ENCODE data around the gene GFRA1.

GFRA1 gene

DNA sequence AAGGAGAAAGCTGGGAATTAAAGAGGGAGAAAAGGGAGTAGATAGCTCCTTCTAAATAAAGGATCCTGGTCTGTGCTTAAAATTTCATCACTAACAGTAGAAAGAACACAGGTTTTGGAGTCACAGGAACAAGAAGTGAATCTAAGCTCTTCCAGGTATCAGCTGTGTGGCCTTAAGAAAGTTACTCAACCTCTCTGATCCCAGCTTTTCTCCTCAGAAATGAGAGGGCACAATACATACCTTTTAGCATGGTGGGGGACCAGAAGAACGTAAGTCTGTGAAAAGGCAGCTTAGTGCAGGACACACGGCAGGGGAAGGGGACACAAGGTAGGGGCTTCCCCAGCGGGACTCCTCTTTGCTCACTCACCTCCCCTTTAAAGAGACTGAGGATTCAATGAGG is 13.4 kb downstream of the GFRA1 start:
- Histone ChIP-seq H3K4me3 (ENCODE audit: low read length in 2 of 2) (no peak overlapping the region), H3K36me3 (ENCODE audit: control insufficient read depth in 2 of 2, insufficient read depth in 2 of 2, low read length in 2 of 2) (no peaks in the 10 kb centered on the region), H3K27ac (ENCODE audit: low read depth in 2 of 2, low read length in 2 of 2) (no peak overlapping the region), H3K9me3 (ENCODE audit: control insufficient read depth in 2 of 2, low read length in 2 of 2) (no peaks in the 10 kb centered on the region), H3K27me3 (ENCODE audit: control insufficient read depth in 2 of 2, insufficient read depth in 2 of 2, low read length in 2 of 2) (peaks cover 0 to 3% of the 10 kb centered on the region in 2 donors), H3K9ac (ENCODE audit: low read depth in 1 of 2, low read length in 2 of 2) (no peak overlapping the region), H3K4me1 (ENCODE audit: control insufficient read depth in 2 of 2, insufficient read depth in 2 of 2, low read length in 2 of 2) (no peaks in the 10 kb centered on the region)

DNA sequence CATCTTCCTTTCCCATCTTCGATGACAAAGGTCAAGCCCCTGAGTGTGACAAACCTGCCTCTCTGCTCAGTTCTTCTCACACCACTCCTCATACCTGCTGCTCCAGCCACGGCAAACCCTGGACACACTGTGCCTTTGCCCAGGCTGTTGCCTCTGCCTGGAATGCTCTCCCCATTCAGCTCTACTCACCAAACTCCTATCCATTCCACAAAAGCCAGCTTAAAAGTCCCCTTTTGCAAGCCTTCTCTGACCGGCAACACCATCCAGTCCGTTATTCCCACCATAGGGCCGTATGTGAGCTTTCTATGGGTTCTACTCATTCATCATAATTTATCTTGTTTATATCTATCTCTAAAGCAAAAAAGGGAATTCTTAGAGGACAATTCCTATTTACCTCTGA is 15.2 kb downstream of the GFRA1 start:
- peaks cover 0 to 3% of the 10 kb centered on the region in 2 donors for H3K27me3 ChIP-seq (ENCODE audit: control insufficient read depth in 2 of 2, insufficient read depth in 2 of 2, low read length in 2 of 2)

GRCh38 chr10:116256752-116257259 is 16.2 kb downstream of the GFRA1 start:
- Histone ChIP-seq H3K4me1 (ENCODE audit: control insufficient read depth in 2 of 2, insufficient read depth in 2 of 2, low read length in 2 of 2) (no peaks in the 10 kb centered on the region), H3K4me3 (ENCODE audit: low read length in 2 of 2) (no peak overlapping the region), H3K27me3 (ENCODE audit: control insufficient read depth in 2 of 2, insufficient read depth in 2 of 2, low read length in 2 of 2) (peaks cover 0 to 3% of the 10 kb centered on the region in 2 donors), H3K9me3 (ENCODE audit: control insufficient read depth in 2 of 2, low read length in 2 of 2) (no peaks in the 10 kb centered on the region), H3K36me3 (ENCODE audit: control insufficient read depth in 2 of 2, insufficient read depth in 2 of 2, low read length in 2 of 2) (no peaks in the 10 kb centered on the region), H3K27ac (ENCODE audit: low read depth in 2 of 2, low read length in 2 of 2) (no peak overlapping the region), H3K9ac (ENCODE audit: low read depth in 1 of 2, low read length in 2 of 2) (no peak overlapping the region)

More for the DNA sequence above, 15.2 kb downstream of the GFRA1 start:
- Histone ChIP-seq H3K9ac (ENCODE audit: low read depth in 1 of 2, low read length in 2 of 2) (no peak overlapping the region), H3K4me1 (ENCODE audit: control insufficient read depth in 2 of 2, insufficient read depth in 2 of 2, low read length in 2 of 2) (no peaks in the 10 kb centered on the region), H3K27ac (ENCODE audit: low read depth in 2 of 2, low read length in 2 of 2) (no peak overlapping the region), H3K36me3 (ENCODE audit: control insufficient read depth in 2 of 2, insufficient read depth in 2 of 2, low read length in 2 of 2) (no peaks in the 10 kb centered on the region), H3K4me3 (ENCODE audit: low read length in 2 of 2) (no peak overlapping the region), H3K9me3 (ENCODE audit: control insufficient read depth in 2 of 2, low read length in 2 of 2) (no peaks in the 10 kb centered on the region)

DNA sequence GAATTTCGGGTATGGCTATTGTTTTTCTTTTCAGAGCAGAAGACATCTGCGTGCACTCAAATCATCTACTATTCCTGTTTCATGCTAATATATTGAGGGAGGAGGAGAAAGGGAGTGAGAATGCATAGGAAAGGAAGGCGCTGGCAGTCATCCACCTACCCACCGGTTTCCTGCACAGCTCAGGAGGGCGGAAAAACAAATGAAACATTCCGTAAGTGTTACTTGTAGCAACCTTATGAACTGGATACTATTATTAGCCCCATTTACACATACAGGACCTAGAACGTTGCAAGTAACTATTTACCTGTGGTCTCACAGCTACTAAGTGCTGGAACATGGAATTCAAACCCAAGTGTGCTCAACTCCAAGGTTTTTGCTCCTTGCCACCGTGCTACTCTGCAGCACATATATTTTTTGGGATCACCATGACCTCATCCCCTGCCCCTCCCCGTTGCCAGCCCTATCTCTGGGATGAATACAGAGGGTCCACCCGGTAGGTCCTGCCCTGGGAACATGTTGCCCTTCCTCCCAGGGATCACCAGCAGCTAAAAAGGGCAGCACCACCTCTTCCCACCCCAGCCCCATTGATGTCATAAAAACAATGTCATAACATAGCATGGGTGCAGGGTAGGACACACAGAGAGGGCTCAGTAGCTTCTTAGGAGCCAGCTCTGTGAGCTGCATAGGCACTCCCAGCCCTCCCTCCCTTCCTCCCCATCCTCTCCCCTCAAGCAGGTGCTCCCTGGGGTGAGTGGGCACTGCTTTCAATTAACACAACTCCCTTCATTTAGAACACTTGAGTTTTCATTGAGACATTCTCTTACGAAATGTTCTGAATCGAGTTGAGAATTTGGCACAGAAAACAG is 16.9 kb downstream of the GFRA1 start:
- Histone ChIP-seq H3K9me3 (ENCODE audit: control insufficient read depth in 2 of 2, low read length in 2 of 2) (no peaks in the 10 kb centered on the region), H3K4me3 (ENCODE audit: low read length in 2 of 2) (no peak overlapping the region), H3K4me1 (ENCODE audit: control insufficient read depth in 2 of 2, insufficient read depth in 2 of 2, low read length in 2 of 2) (no peaks in the 10 kb centered on the region), H3K27ac (ENCODE audit: low read depth in 2 of 2, low read length in 2 of 2) (no peak overlapping the region), H3K27me3 (ENCODE audit: control insufficient read depth in 2 of 2, insufficient read depth in 2 of 2, low read length in 2 of 2) (peaks cover 0 to 2% of the 10 kb centered on the region in 2 donors), H3K36me3 (ENCODE audit: control insufficient read depth in 2 of 2, insufficient read depth in 2 of 2, low read length in 2 of 2) (no peaks in the 10 kb centered on the region), H3K9ac (ENCODE audit: low read depth in 1 of 2, low read length in 2 of 2) (no peak overlapping the region)

GRCh38 chr10:116254422-116255155 is 18.4 kb downstream of the GFRA1 start:
- Histone ChIP-seq H3K4me1 (ENCODE audit: control insufficient read depth in 2 of 2, insufficient read depth in 2 of 2, low read length in 2 of 2) (no peaks in the 10 kb centered on the region), H3K9ac (ENCODE audit: low read depth in 1 of 2, low read length in 2 of 2) (no peak overlapping the region), H3K9me3 (ENCODE audit: control insufficient read depth in 2 of 2, low read length in 2 of 2) (no peaks in the 10 kb centered on the region), H3K36me3 (ENCODE audit: control insufficient read depth in 2 of 2, insufficient read depth in 2 of 2, low read length in 2 of 2) (no peaks in the 10 kb centered on the region), H3K4me3 (ENCODE audit: low read length in 2 of 2) (no peak overlapping the region), H3K27me3 (ENCODE audit: control insufficient read depth in 2 of 2, insufficient read depth in 2 of 2, low read length in 2 of 2) (no peaks in the 10 kb centered on the region), H3K27ac (ENCODE audit: low read depth in 2 of 2, low read length in 2 of 2) (no peak overlapping the region)

GRCh38 chr10:116253716-116254115 is 19.3 kb downstream of the GFRA1 start:
- Histone ChIP-seq H3K36me3 (ENCODE audit: control insufficient read depth in 2 of 2, insufficient read depth in 2 of 2, low read length in 2 of 2) (no peaks in the 10 kb centered on the region), H3K9ac (ENCODE audit: low read depth in 1 of 2, low read length in 2 of 2) (no peak overlapping the region), H3K9me3 (ENCODE audit: control insufficient read depth in 2 of 2, low read length in 2 of 2) (no peaks in the 10 kb centered on the region), H3K27ac (ENCODE audit: low read depth in 2 of 2, low read length in 2 of 2) (no peak overlapping the region), H3K27me3 (ENCODE audit: control insufficient read depth in 2 of 2, insufficient read depth in 2 of 2, low read length in 2 of 2) (no peaks in the 10 kb centered on the region), H3K4me1 (ENCODE audit: control insufficient read depth in 2 of 2, insufficient read depth in 2 of 2, low read length in 2 of 2) (no peaks in the 10 kb centered on the region), H3K4me3 (ENCODE audit: low read length in 2 of 2) (no peak overlapping the region)

DNA sequence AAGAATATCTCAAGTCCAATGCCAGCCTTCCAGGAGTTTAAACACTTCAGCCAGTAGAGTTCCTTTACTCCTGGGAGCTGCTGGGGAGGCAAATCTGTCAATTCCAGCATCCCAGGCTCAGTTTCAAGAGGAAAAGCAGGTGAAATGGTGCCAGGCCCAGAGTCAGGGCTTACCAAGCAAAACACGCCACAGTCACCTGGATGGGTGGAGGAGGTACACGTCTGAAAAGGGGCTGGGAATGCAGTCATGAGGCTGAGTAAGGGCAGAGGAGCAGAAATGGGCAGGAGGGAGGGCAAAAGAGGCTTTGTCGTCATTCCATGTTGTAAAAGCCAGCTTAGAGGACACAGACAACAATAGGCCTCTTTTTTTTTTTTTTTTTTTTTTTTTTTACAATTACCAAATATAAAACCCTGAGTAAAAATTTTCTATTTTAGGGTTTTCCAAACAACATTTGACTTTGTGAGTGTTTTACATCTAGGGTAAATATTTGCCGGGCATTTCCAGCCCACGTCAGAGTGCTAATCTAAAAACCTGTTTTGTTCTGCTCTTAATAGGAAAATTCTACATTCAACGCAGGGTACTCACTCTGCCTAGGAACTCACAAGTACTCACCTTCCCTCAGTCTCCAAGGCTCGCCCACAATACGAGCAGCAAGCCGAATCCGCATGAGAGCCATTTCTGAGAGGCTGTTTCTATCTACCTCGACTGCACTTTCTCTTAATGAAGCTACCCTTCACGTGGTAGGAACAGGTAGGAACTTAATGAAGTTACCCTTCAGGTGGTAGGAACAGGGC is 21.2 kb downstream of the GFRA1 start:
- H3K27ac ChIP-seq (ENCODE audit: low read depth in 2 of 2, low read length in 2 of 2) = no peak overlapping the region
- H3K27me3 ChIP-seq (ENCODE audit: control insufficient read depth in 2 of 2, insufficient read depth in 2 of 2, low read length in 2 of 2) = no peaks in the 10 kb centered on the region
- no peaks in the 10 kb centered on the region for H3K9me3 ChIP-seq (ENCODE audit: control insufficient read depth in 2 of 2, low read length in 2 of 2)
- no peaks in the 10 kb centered on the region for H3K36me3 ChIP-seq (ENCODE audit: control insufficient read depth in 2 of 2, insufficient read depth in 2 of 2, low read length in 2 of 2)
- no peak overlapping the region for H3K9ac ChIP-seq (ENCODE audit: low read depth in 1 of 2, low read length in 2 of 2)
- no peak overlapping the region for H3K4me3 ChIP-seq (ENCODE audit: low read length in 2 of 2)
- H3K4me1 ChIP-seq (ENCODE audit: control insufficient read depth in 2 of 2, insufficient read depth in 2 of 2, low read length in 2 of 2) = no peaks in the 10 kb centered on the region

- Histone ChIP-seq H3K27ac (ENCODE audit: low read depth in 2 of 2, low read length in 2 of 2) (no peak overlapping the region), H3K4me1 (ENCODE audit: control insufficient read depth in 2 of 2, insufficient read depth in 2 of 2, low read length in 2 of 2) (no peaks in the 10 kb centered on the region), H3K9me3 (ENCODE audit: control insufficient read depth in 2 of 2, low read length in 2 of 2) (no peaks in the 10 kb centered on the region), H3K36me3 (ENCODE audit: control insufficient read depth in 2 of 2, insufficient read depth in 2 of 2, low read length in 2 of 2) (no peaks in the 10 kb centered on the region), H3K4me3 (ENCODE audit: low read length in 2 of 2) (no peak overlapping the region), H3K27me3 (ENCODE audit: control insufficient read depth in 2 of 2, insufficient read depth in 2 of 2, low read length in 2 of 2) (no peaks in the 10 kb centered on the region), H3K9ac (ENCODE audit: low read depth in 1 of 2, low read length in 2 of 2) (no peak overlapping the region)
Observed at GRCh38 chr10:116247691-116248090, 25.3 kb downstream of the GFRA1 start.

DNA sequence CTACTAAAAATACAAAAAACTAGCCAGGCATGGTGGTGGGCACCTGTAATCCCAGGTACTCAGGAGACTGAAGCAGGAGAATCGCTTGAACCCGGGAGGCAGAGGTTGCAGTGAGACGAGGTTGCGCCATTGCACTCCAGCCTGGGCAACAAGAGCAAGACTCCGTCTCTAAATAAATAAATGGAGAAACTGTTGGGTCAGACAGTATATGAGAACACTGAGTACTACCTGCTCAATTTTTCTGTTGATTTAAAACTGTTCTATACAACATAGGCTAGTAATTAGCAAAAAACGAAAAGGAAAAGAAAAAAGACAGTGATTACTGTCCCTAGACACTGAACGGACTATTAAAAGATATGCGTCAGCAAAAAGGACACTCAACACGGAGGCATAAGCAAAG is 26.7 kb downstream of the GFRA1 start:
- Histone ChIP-seq H3K4me3 (ENCODE audit: low read length in 2 of 2) (no peak overlapping the region), H3K27ac (ENCODE audit: low read depth in 2 of 2, low read length in 2 of 2) (no peak overlapping the region), H3K27me3 (ENCODE audit: control insufficient read depth in 2 of 2, insufficient read depth in 2 of 2, low read length in 2 of 2) (no peaks in the 10 kb centered on the region), H3K36me3 (ENCODE audit: control insufficient read depth in 2 of 2, insufficient read depth in 2 of 2, low read length in 2 of 2) (no peaks in the 10 kb centered on the region), H3K9ac (ENCODE audit: low read depth in 1 of 2, low read length in 2 of 2) (no peak overlapping the region), H3K4me1 (ENCODE audit: control insufficient read depth in 2 of 2, insufficient read depth in 2 of 2, low read length in 2 of 2) (no peaks in the 10 kb centered on the region), H3K9me3 (ENCODE audit: control insufficient read depth in 2 of 2, low read length in 2 of 2) (no peaks in the 10 kb centered on the region)
